GM12878 (cell line): ENCODE measurements around the gene VGLL4. TPM values are rescaled to one million over a fixed set of nuclear protein-coding genes. Genes with fewer than 3 reads are reported as not detected.

ENCODE experiments used
- ATAC-seq: fragments of 200-7000 bp; cut with Tn5 transposase; 3 replicates; pipeline ENCODE4 v1.9.1; 2020; ENCODE audit warnings: mild to moderate bottlenecking, moderate library complexity
- BruUV-seq: library from RNA; stranded (reverse); fragments of 400-500 nt; replicated peaks from 2 replicates; lab custom pipeline; 2021; lab: Mats Ljungman, UMichigan
- CTCF ChIA-PET: fragments of 300-600 bp; sonication (Branson Sonifier 250); formaldehyde crosslinking; extraction: SDS; loops from one replicate; lab custom pipeline; 2021; ENCODE audit warnings: inconsistent platforms; lab: Yijun Ruan, JAX
- POLR2A ChIA-PET: fragments of 350-600 bp; formaldehyde crosslinking; extraction: SDS; loops from one replicate; lab custom pipeline; 2021; ENCODE audit warnings: inconsistent platforms; lab: Charles Lee
- RAD21 ChIA-PET: fragments of 300-600 bp; sonication (Branson Sonifier 250); formaldehyde crosslinking; loops from one replicate; lab custom pipeline; 2023; ENCODE audit warnings: antibody characterized with exemption; ENCODE audit not compliant: unreplicated experiment; lab: Charles Lee
- SMC1A ChIA-PET: fragments of 300-600 bp; sonication (Branson Sonifier 250); formaldehyde crosslinking; loops from one replicate; lab custom pipeline; 2023; ENCODE audit not compliant: unreplicated experiment, uncharacterized antibody; lab: Charles Lee
- DNase-seq: peaks from one replicate; pipeline ENCODE4 v3.0.0-alpha.2; 2011; ENCODE audit warnings: low read depth, low spot score
- FAIRE-seq: peaks from 3 replicates; lab custom pipeline; 2011; peaks lifted over from hg19 to GRCh38; lab: Jason Lieb, UNC
- H2AFZ ChIP-seq: 2 replicates; pipeline ENCODE4 v1.6.0; 2011; ENCODE audit warnings: low read depth, low read length, control low read depth; ENCODE audit not compliant: control insufficient read depth
- H3K27ac ChIP-seq: 2 replicates; pipeline ENCODE4 v1.5.1; 2011; ENCODE audit warnings: control low read depth; ENCODE audit not compliant: control insufficient read depth, insufficient read depth
- H3K27me3 ChIP-seq, 2 experiments: replicated peaks in 1 of 2; 2 replicates each; pipeline versions ENCODE4 v1.6.0 to v1.6.1; 2011; ENCODE audit warnings: low read length in 1 of 2; ENCODE audit not compliant: control insufficient read depth in 2 of 2, insufficient read depth in 2 of 2
- H3K36me3 ChIP-seq, 2 experiments: 2 replicates each; pipeline ENCODE4 v1.5.1; 2011; ENCODE audit warnings: low read length in 1 of 2; ENCODE audit not compliant: control insufficient read depth in 2 of 2, insufficient read depth in 2 of 2
- H3K4me1 ChIP-seq: 2 replicates; pipeline ENCODE4 v1.6.1; 2011; ENCODE audit warnings: mild to moderate bottlenecking, low read length, moderate library complexity, mixed read lengths; ENCODE audit not compliant: control insufficient read depth, insufficient read depth
- H3K4me2 ChIP-seq: 2 replicates; pipeline ENCODE4 v1.6.0; 2011; ENCODE audit warnings: control low read depth; ENCODE audit not compliant: control insufficient read depth, insufficient read depth
- H3K4me3 ChIP-seq: fragments of 200-600 bp; sonication (generic); 2 replicates; pipeline ENCODE4 v1.5.1; 2016
- H3K79me2 ChIP-seq: 2 replicates; pipeline ENCODE4 v1.6.0; 2011; ENCODE audit warnings: low read length; ENCODE audit not compliant: control insufficient read depth, insufficient read depth
- H3K9ac ChIP-seq: 2 replicates; pipeline ENCODE4 v1.8.0; 2011; ENCODE audit warnings: low read length, control low read depth, mixed read lengths; ENCODE audit not compliant: control insufficient read depth, insufficient read depth
- H3K9me3 ChIP-seq: replicated peaks from 3 replicates; pipeline ENCODE4 v1.5.1; 2011; ENCODE audit warnings: mild to moderate bottlenecking, low read length; ENCODE audit not compliant: control insufficient read depth, insufficient read depth
- H4K20me1 ChIP-seq: 2 replicates; pipeline ENCODE4 v1.6.0; 2011; ENCODE audit not compliant: control insufficient read depth, insufficient read depth
- CTCF ChIP-seq, 3 experiments: IDR thresholded peaks in 2 of 3; conservative IDR thresholded peaks in 1 of 3; 2 replicates each; pipeline ENCODE4 v1.5.1; 2011; ENCODE audit warnings: low read depth in 3 of 3, low read length in 3 of 3, mild to moderate bottlenecking in 3 of 3, control low read depth in 2 of 3, moderate library complexity in 2 of 3, inconsistent platforms in 1 of 3, mixed read lengths in 1 of 3; ENCODE audit not compliant: control insufficient read depth in 2 of 3, insufficient read depth in 1 of 3; ENCODE audit errors: extremely low read depth in 1 of 3
- NR2F1 ChIP-seq: fragments of 450-650 bp; conservative IDR thresholded peaks from 2 replicates; pipeline ENCODE4 v1.6.1; 2017; ENCODE audit warnings: mild to moderate bottlenecking
- RAD21 ChIP-seq: IDR thresholded peaks from 2 replicates; pipeline ENCODE4 v1.6.1; 2011; ENCODE audit warnings: mild to moderate bottlenecking, low read depth, low read length, moderate library complexity; ENCODE audit not compliant: insufficient read depth
- SMC3 ChIP-seq: IDR thresholded peaks from 2 replicates; pipeline ENCODE4 v1.6.1; 2011; ENCODE audit warnings: low read length, improper control_type of control experiment, borderline replicate concordance
- WGBS: methylation state at CpG from one replicate; pipeline ENCODE4 v1.1.6; 2016; ENCODE audit warnings: low lambda C conversion rate; ENCODE audit not compliant: insufficient replicate concordance, insufficient coverage; ENCODE audit errors: missing lambda C conversion rate; 5-methylcytosine and 5-hydroxymethylcytosine counted together
- in situ Hi-C: fragments of 300-500 bp; cut with MboI; formaldehyde crosslinking; loops from 9 replicates; pipeline ENCODE4 v1.14.3; 2018; ENCODE audit warnings: mixed read lengths
- intact Hi-C: fragments of 100-400 bp; cut with micrococcal nuclease; formaldehyde crosslinking; loops from one replicate; pipeline ENCODE4 v1.14.2; 2022; ENCODE audit not compliant: unreplicated experiment
- polyA plus RNA-seq, 11 experiments: library from polyadenylated mRNA; depleted of rRNA in 4 of 11; unstranded in 6 of 11; stranded (reverse) in 5 of 11; fragments of >200 nt; fragmentation: Nextera tagmentation in 4 of 11; fragmentation: Illumina TruSeq in 1 of 11; extraction: Ambion mirVana in 4 of 11; extraction: Trizol in 1 of 11; gene quantifications; 1 replicate in 1 of 11; 2 replicates in 10 of 11; pipeline versions ENCODE4 v1.2.1 to v1.2.3, GENCODE V29; 2011 to 2016; ENCODE audit warnings: inconsistent platforms in 2 of 11, missing spikeins in 2 of 11, low read depth in 1 of 11
- total RNA-seq, 4 experiments: library from RNA; depleted of rRNA in 3 of 4; stranded (reverse); fragments of >200 nt in 3 of 4; fragmentation: Illumina TruSeq in 1 of 4; extraction: Trizol in 1 of 4; gene quantifications; 2 replicates each; pipeline versions ENCODE4 v1.2.1 to v1.2.3, GENCODE V29; 2013 to 2021

VGLL4 gene
- total and polyA plus RNA-seq, 10 of the 15 experiments (the other 5 are each of a cell fraction or from before 2014, with no cell fraction given), result 0.44 to 38.1 (median 16.1) TPM

GRCh38 chr3:11651900-11652299, 8.2 kb upstream of the VGLL4 start:
- no peak overlapping the region for H2AFZ ChIP-seq
- no TSS peak for BruUV-seq
- no peaks in the 10 kb centered on the region for H3K27me3 ChIP-seq
- H3K79me2 ChIP-seq, result no peaks in the 10 kb centered on the region
- H3K27ac ChIP-seq, result no peak overlapping the region
- SMC1A ChIA-PET, result interaction anchor here (0.6 to 4.4 kb wide), 21 partner anchors 9 to 711 kb away, joined by 3 to 55 read pairs (median 3); partner anchors contain the start of gene VGLL4
- CTCF ChIA-PET, result interaction anchor here (0.7 to 3.3 kb wide), 30 partner anchors 11 to 592 kb away, joined by 3 to 75 read pairs (median 4); no protein-coding TSS in a partner anchor
- TF ChIP-seq CTCF (IDR thresholded peaks at IDR 0.05 in 2 of 3, conservative IDR thresholded peaks at IDR 0.05 in 1 of 3; ENCODE audit: control insufficient read depth in 2 of 3, extremely low read depth in 1 of 3, insufficient read depth in 1 of 3, low read depth in 3 of 3, low read length in 3 of 3) (peak in 2 of 3 experiments; percentile 23 to 52; a peak in 3 of 6 replicates), NR2F1 (no peak), RAD21 (peak; percentile 66), SMC3 (peak; percentile 37; the same call in 1 of the 2 replicates)
- H3K9ac ChIP-seq, result no peak overlapping the region
- RAD21 ChIA-PET, result interaction anchor here (0.6 to 3.7 kb wide), 9 partner anchors 26 to 592 kb away, joined by 3 to 53 read pairs (median 4); no protein-coding TSS in a partner anchor
- DNase-seq (no peak), ATAC-seq (no peak), FAIRE-seq (no peak)
- no peaks in the 10 kb centered on the region for H4K20me1 ChIP-seq
- H3K36me3 ChIP-seq, result no peaks in the 10 kb centered on the region
- in situ Hi-C loops (loop anchor here (5.0 to 10.0 kb wide), 3 partner anchors 270 to 707 kb away; no protein-coding TSS in a partner anchor), intact Hi-C loops (loop anchor here (1.0 to 5.0 kb wide), 4 partner anchors 273 to 707 kb away; no protein-coding TSS in a partner anchor)
- no peak overlapping the region for H3K4me3 ChIP-seq
- H3K4me1 ChIP-seq, result no peaks in the 10 kb centered on the region
- H3K9me3 ChIP-seq, result no peaks in the 10 kb centered on the region
- 4% methylated on average over 2 of the region's 2 CpGs for WGBS
- H3K4me2 ChIP-seq, result no peak overlapping the region
- POLR2A ChIA-PET, result no interaction called here
